Neutrophil (primary cell): Measurements from ENCODE around the gene SIAH1.

ENCODE experiments used
- H3K27ac ChIP-seq: fragments of 200-600 bp; sonication (generic); 2 replicates; pipeline ENCODE4 v1.5.1; 2016; ENCODE audit warnings: mild to moderate bottlenecking, moderate library complexity
- H3K27me3 ChIP-seq: fragments of 200-600 bp; sonication (generic); 2 replicates; pipeline ENCODE4 v1.6.0; 2016; ENCODE audit warnings: mild to moderate bottlenecking
- H3K36me3 ChIP-seq: fragments of 200-600 bp; sonication (generic); 2 replicates; pipeline ENCODE4 v1.5.1; 2017
- H3K4me1 ChIP-seq, 2 experiments: fragments of 200-600 bp in 1 of 2; sonication (generic) in 1 of 2; 1 replicate in 1 of 2; 2 replicates in 1 of 2; pipeline versions ENCODE4 v1.5.1 to v1.6.1; 2013 to 2016; ENCODE audit warnings: low read depth in 1 of 2, low read length in 1 of 2, mild to moderate bottlenecking in 1 of 2, moderate library complexity in 1 of 2; ENCODE audit not compliant: control insufficient read depth in 1 of 2, insufficient read depth in 1 of 2
- H3K4me3 ChIP-seq, 2 experiments: fragments of 200-600 bp in 1 of 2; sonication (generic) in 1 of 2; 1 replicate in 1 of 2; 2 replicates in 1 of 2; pipeline ENCODE4 v1.5.1; 2013 to 2016; ENCODE audit warnings: low read depth in 1 of 2, low read length in 1 of 2, mild to moderate bottlenecking in 1 of 2, moderate library complexity in 1 of 2
- H3K9me3 ChIP-seq: fragments of 200-600 bp; sonication (generic); 2 replicates; pipeline ENCODE4 v1.5.1; 2016
- TF ChIP-seq, protein P1 (sequence below): fragments of 200-600 bp; sonication (generic); IDR thresholded peaks from 2 replicates; pipeline ENCODE4 v1.5.1; 2016; ENCODE audit warnings: antibody characterized with exemption

Gene SIAH1

GRCh38 chr16:48353565-48354163 lies 31.5 kb downstream of the SIAH1 start:
- Histone ChIP-seq H3K36me3 (peaks cover 49% of the 10 kb centered on the region), H3K9me3 (no peaks in the 10 kb centered on the region), H3K27ac (no peak overlapping the region), H3K4me1 (peaks cover 3 to 4% of the 10 kb centered on the region in 2 experiments), H3K4me3 (no peak overlapping the region), H3K27me3 (no peaks in the 10 kb centered on the region)
- TF ChIP-seq, protein P1, sequence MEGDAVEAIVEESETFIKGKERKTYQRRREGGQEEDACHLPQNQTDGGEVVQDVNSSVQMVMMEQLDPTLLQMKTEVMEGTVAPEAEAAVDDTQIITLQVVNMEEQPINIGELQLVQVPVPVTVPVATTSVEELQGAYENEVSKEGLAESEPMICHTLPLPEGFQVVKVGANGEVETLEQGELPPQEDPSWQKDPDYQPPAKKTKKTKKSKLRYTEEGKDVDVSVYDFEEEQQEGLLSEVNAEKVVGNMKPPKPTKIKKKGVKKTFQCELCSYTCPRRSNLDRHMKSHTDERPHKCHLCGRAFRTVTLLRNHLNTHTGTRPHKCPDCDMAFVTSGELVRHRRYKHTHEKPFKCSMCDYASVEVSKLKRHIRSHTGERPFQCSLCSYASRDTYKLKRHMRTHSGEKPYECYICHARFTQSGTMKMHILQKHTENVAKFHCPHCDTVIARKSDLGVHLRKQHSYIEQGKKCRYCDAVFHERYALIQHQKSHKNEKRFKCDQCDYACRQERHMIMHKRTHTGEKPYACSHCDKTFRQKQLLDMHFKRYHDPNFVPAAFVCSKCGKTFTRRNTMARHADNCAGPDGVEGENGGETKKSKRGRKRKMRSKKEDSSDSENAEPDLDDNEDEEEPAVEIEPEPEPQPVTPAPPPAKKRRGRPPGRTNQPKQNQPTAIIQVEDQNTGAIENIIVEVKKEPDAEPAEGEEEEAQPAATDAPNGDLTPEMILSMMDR: peak; percentile 84

GRCh38 chr16:48352648-48353390 lies 32.4 kb downstream of the SIAH1 start:
- Histone ChIP-seq H3K4me3 (no peak overlapping the region), H3K36me3 (peaks cover 49% of the 10 kb centered on the region), H3K9me3 (no peaks in the 10 kb centered on the region), H3K4me1 (peaks cover 3 to 4% of the 10 kb centered on the region in 2 experiments), H3K27me3 (no peaks in the 10 kb centered on the region), H3K27ac (no peak overlapping the region)
- TF ChIP-seq, protein P1: no peak

GRCh38 chr16:48350736-48351135 lies 34.5 kb downstream of the SIAH1 start:
- H3K36me3 ChIP-seq: peaks cover 49% of the 10 kb centered on the region

GRCh38 chr16:48347980-48348379 lies 37.2 kb downstream of the SIAH1 start:
- Histone ChIP-seq H3K36me3 (peaks cover 44% of the 10 kb centered on the region), H3K4me3 (no peak overlapping the region), H3K27me3 (no peaks in the 10 kb centered on the region), H3K9me3 (no peaks in the 10 kb centered on the region), H3K27ac (peak overlapping the region; percentile 78), H3K4me1 (peaks cover 10 to 13% of the 10 kb centered on the region in 2 experiments)
- TF ChIP-seq, protein P1: no peak

More at GRCh38 chr16:48350736-48351135, 34.5 kb downstream of the SIAH1 start:
- Histone ChIP-seq H3K4me1 (peaks cover 13 to 17% of the 10 kb centered on the region in 2 experiments), H3K4me3 (no peak overlapping the region), H3K9me3 (no peaks in the 10 kb centered on the region), H3K27me3 (no peaks in the 10 kb centered on the region), H3K27ac (no peak overlapping the region)
- TF ChIP-seq, protein P1: no peak

DNA sequence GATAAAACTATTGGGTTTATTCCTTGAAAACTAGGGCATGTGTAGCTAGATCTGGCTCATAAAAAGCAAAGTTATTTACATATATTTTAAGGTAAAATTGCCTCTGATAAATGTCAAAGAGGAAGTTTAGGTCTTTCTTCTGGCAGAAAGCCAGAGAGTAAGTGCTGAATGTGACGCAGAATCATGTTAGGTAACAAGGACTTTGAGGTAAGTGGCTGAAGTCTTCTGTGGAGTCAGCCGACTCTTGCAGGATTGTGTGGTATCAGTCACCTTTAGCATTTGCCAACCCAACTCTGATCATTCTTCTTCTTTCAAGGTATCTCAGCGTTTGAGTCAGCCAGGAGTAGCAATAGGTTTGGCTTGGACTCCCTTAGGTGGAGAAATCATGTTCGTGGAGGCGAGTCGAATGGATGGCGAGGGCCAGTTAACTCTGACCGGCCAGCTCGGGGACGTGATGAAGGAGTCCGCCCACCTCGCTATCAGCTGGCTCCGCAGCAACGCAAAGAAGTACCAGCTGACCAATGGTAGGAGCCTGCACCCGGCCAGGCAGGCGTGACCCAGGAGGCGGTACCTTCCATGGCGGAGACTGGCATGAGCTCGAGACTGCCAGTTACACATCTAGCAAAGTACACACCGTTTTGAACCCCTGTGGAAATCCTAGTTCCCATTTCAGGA lies 37.9 kb downstream of the SIAH1 start:
- Histone ChIP-seq H3K27ac (peak overlapping the region; percentile 78), H3K4me3 (no peak overlapping the region), H3K27me3 (no peaks in the 10 kb centered on the region), H3K4me1 (peaks cover 10 to 13% of the 10 kb centered on the region in 2 experiments), H3K36me3 (peaks cover 44% of the 10 kb centered on the region), H3K9me3 (no peaks in the 10 kb centered on the region)
- TF ChIP-seq, protein P1: no peak
